Stimulated activated CD4-positive, alpha-beta T cell treated with anti-CD3 and anti-CD28 coated beads, TNF-alpha, amount 100 ng/mL, for 4 hours (primary cell): ENCODE data around the gene PRR7.

Experiments used
- DNase-seq, 3 experiments: peaks; one replicate each; pipeline ENCODE4 v3.0.0-alpha.2; 2020; ENCODE audit warnings: low read depth in 3 of 3

The PRR7 gene

GRCh38 chr5:177497292-177498012 lies 50.8 kb downstream of the PRR7 start, which contains the start of gene PDLIM7:
PDLIM7 (minus strand) TSS chr5:177497604; CDS start chr5:177496512, 1,092 bp downstream.
- peak; percentile 86 to 90 (median 89) for DNase-seq

GRCh38 chr5:177498013-177498787 lies 51.6 kb downstream of the PRR7 start:
- DNase-seq: no peak

- no peak for DNase-seq
Observed at GRCh38 chr5:177499842-177500241, 53.2 kb downstream of the PRR7 start.

- peak; percentile 65 to 84 (median 76) for DNase-seq
Observed at GRCh38 chr5:177500685-177501522, 54.3 kb downstream of the PRR7 start.

GRCh38 chr5:177501874-177502678 lies 55.5 kb downstream of the PRR7 start:
- no peak for DNase-seq

GRCh38 chr5:177502886-177503285 lies 56.3 kb downstream of the PRR7 start:
- DNase-seq: no peak

GRCh38 chr5:177503351-177504085 lies 56.9 kb downstream of the PRR7 start:
- DNase-seq: no peak

GRCh38 chr5:177504086-177505056 lies 57.8 kb downstream of the PRR7 start:
- no peak for DNase-seq

GRCh38 chr5:177505075-177505474 lies 58.5 kb downstream of the PRR7 start:
- no peak for DNase-seq
